ENCODE data around the gene ACSM3.
"Not testable (repeated sequence)": the region's sequence is repeated elsewhere in the genome, so short reads cannot be mapped to it uniquely, and the experiment has no call there.

The ACSM3 gene

GRCh38 chr16:20763461-20764232, at the start of gene ACSM3:
Gene ACSM3 (plus strand): TSS chr16:20764014. CDS start chr16:20770035, 6,021 bp downstream.
- peak; percentile 51 to 52 for DNase-seq

- not testable (repeated sequence) for DNase-seq
These were observed 46.1 kb upstream of the ACSM3 start for GRCh38 chr16:20717718-20718117.

DNA sequence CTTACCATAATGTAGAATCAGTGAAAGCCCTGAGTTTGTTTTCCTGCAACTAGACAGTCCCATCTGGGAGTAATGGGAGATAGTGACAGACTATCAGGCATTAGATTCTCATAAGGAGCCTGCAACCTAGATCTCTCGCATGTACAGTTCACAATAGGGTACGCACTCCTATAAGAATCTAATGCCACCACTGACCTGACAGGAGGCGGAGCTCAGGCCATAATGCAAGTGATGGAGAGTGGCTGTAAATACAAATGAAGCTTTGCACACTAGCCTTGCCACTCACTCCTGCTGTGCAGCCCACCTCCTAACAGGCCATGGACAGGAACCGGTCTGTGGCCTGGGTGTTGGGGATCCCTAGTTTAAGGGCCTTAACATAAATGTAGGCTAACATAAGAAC, 43.6 kb upstream of the ACSM3 start:
- DNase-seq, result no peak

DNA sequence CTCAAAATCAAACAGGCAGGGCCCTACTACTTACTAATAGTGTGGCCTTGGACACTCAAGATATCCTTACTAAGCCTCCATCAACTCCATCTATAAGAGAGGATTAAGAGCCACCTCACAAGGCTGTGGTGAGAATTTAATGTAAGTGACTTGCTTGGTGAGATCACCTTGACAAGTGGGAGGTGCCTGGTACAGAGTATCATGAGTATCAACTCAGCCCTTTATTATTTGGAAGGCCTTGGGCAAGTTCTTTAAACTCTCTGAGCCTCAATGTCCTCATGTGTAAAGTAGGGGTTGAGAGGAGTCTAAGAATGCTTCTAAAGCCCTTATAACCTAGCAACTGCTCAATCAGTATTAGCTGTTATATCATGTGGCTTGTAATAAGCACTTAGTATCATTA, 37.2 kb upstream of the ACSM3 start:
- no peak for DNase-seq

GRCh38 chr16:20727181-20727580, 36.6 kb upstream of the ACSM3 start:
- no peak for DNase-seq

- no peak for DNase-seq
These were observed 34.7 kb upstream of the ACSM3 start for GRCh38 chr16:20729141-20729540.

DNA sequence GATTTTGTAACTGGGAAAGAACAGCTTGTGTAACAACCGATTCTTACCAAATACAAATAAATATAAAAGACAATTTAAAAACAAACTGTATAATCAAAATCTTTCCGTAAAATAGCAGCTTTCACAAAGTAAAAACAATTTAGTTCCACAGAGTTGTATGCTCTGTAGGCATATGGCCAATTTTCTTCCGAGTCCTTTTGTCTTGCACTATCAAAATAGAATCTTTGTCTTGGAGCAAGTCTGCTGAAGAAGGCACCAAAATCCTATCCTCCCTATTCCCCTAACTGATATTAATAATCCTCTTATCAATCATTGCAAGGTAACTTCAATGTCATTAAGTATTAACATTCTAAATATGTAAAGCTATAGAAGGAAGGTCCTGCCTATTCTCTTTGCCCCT, 29.8 kb upstream of the ACSM3 start:
- no peak for DNase-seq

DNA sequence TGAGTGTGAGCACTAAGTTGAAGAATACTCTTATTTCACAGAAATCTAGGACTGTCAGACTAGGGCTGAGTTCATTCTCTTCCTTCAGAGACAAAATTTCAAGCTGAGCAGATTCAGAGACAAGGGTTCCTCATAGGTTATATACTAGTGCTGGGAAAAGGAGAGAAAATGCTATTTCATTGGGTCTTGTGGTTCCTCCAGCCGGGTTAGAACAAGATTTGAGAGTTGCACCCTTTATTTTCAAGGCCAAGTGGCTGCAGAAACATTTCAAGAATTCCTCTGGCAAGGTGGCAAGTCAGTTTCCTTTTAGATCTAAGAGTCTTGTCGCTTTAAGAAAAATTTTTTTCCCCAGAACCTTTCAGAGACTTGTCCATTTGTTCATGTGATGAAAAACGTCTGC, 29.0 kb upstream of the ACSM3 start:
- no peak for DNase-seq

DNA sequence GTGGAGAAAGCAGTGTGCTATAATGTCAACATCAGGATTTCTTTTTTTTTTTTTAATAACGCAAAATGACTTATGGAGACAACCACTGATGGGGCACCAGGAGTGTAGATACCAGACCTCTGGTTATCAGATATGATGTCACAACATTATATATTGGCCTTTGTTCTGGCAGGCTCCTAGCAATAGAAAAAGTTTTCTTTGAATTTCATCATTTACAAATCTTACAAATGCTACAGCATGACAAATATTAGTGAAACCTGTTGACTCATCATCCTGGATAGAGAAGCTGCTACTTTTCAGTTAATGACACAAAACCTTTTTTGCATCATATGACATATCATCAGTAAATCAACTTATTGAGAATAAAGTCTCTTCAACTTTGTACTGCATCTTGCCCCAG, 28.3 kb upstream of the ACSM3 start:
- no peak for DNase-seq

- DNase-seq, result no peak
These were observed 23.6 kb upstream of the ACSM3 start for GRCh38 chr16:20740007-20740883.

DNA sequence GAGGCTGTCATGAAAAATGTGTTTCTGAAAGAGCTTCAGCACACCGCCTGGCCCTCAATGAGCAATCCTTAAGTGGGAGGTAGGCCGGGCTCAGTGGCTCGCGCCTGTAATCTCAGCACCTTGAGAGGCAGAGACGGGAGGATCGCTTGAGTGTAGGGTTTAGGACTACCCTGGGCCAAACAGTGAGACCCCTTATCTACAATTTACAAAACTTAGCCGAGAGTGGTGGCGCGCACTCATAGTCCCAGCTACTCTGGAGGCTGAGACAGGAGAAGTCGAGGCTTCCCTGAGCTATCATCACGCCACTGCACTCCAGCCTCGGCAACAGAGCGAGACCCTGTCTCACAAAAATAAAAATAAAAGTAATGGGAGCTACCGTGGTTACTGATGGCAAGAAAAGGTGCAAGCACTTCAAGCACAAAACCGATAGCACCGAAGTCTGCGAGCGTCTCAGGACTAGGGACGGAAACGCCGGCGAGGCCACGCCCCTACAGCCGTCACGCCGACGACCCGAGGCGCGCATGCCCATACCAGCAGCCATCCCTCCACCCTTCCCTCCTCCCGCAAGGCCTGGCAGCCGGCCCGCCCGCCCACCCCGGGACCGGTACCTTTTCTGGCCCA, 22.8 kb upstream of the ACSM3 start:
- peak; percentile 87 for DNase-seq

DNA sequence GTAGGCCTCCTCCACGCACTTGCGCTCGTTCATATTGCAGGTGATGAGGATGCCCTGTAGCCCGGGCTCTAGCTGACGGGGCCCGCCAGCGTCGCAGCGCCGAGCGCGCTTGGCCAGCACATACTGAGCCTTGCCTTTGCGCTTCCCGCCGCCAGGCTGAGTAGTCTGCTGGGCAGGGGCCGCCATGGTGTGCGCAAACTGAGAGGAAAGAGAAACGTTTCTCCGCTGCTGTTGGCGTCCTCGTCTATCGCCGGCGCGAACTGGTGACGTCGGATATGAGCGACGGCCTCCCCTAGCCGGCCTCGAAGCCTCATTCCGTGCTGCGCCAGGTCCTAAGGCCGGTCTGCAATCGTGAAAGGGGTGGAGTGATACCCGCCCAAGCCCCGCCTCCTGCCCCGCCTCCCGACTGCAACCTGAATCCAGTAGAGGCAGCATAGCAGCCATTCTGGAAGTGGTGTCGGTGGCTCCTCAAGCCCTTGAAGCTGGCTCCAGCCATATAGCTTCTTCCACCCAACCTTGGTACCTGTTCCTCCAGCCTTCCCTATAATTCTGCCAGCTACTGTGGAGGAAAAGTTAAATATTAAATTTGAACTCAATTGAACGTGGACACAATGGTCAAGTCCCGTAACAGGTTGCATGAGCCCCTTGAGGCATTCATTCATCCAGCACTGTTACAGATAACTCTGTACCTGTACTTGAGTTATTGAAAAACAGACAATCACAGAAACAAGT, 22.1 kb upstream of the ACSM3 start, which contains the start of gene THUMPD1:
Gene THUMPD1 (minus strand): TSS at position 265 of the 732 bp plus-strand sequence. CDS start 79 bp downstream, at position 186.
- peak; percentile 97 to 99 for DNase-seq

DNA sequence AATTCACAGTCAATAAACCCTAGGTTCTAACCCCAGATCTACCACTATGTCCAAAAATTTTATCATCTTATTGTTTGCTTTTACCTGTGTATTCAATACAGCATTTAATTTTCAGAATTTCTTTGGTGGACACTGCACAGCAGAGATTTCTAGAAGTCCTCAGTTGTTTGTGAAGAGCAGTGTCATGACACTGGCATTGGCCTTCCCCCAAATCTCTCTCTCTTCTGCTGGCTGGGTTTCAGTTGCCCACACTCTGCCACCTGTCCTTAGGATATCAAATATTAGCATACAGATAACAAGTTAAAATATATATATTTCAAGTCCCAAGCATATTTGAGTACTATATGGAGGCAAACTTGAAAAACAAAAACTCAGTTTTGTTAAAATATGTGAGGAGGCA, 20.2 kb upstream of the ACSM3 start:
- no peak for DNase-seq

GRCh38 chr16:20744922-20745440, 18.8 kb upstream of the ACSM3 start:
- DNase-seq, result no peak

DNA sequence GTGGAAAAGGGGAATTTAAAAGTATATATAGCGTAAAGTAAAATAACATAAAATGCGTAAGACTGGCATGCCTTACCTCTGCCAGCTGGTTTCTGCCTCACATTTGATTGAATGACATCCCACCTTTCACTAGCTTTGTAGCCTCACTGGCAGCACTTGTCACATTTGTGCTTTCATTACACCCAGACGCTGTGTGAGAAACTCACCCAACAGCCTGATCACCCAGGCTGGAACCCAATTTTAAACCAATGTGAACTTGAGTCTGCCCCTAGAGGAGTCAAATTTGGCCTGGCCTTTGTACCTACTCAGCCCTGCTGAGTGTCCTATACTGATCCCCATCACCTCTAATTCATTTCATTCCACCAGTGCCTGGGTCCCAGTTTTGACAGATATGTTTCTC, 17.4 kb upstream of the ACSM3 start:
- no peak for DNase-seq

DNA sequence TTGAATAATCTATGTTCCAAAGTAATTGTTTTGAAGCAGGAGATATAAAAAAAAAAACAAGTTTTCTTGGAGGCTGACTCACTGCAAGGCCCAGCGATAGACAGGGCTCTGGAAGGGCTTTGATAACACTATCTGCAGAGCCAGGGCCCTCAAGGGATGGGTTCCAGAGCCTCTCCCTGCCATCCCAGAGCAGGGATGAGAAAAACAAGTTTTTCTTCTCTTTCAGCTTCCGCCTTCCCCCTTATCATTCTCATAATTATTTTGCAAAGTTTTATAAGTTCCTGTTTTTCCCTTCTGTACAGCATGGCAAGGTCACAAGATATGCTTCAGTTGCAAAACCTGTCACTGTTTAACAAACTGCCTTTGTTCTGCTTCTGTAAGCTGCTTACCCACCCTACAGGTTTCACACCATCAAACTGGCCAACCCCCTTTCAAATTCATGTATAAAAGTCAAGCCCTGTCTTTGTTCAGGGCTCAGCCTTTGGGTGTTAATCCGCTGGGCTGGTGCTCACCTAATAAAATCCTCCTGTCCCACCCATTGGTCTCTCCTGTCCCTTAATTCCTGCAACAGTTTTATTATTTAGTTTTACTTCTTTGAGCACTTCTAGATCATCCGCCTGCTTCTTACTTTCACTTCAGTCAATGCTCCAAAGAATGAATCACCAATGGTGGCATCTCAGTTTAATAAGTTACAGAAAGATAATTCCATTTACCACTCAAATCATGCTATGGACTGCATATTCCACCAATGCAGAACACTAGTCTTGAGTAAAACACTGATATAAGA, 16.6 kb upstream of the ACSM3 start:
- DNase-seq, result no peak

DNA sequence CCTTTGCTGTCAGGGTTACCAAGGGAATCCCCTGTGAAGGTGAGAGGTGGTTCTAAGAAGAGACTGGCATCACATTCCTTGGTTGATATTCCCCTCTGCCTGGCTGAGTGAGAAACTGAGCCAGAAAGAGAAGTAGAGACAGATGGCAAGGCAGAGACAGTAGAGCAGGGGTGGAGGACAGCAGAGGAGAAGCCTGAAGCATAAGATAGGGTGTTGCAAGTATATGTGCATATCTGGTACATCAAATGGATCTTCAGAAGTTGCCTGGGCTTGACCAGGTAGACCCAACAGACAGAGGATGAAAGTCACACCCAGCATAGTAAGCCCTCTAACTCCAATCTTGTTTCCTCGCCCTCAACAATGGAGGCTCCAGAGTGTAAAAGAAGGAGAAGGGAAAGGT, 14.3 kb upstream of the ACSM3 start:
- no peak for DNase-seq

- DNase-seq, result no peak
These were observed 13.3 kb upstream of the ACSM3 start for GRCh38 chr16:20750558-20750957.

- DNase-seq, result no peak
These were observed 10.1 kb upstream of the ACSM3 start for GRCh38 chr16:20753727-20754126.

GRCh38 chr16:20755238-20755637, 8.6 kb upstream of the ACSM3 start:
- DNase-seq, result no peak

DNA sequence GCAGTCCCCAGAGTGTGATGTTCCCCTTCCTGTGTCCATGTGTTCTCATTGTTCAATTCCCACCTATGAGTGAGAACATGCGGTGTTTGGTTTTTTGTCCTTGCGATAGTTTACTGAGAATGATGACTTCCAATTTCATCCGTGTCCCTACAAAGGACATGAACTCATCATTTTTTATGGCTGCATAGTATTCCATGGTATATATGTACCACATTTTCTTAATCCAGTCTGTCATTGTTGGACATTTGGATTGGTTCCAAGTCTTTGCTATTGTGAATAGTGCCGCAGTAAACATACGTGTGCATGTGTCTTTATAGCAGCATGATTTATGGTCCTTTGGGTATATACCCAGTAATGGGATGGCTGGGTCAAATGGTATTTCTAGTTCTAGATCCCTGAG, 8.0 kb upstream of the ACSM3 start:
- not testable (repeated sequence) for DNase-seq

GRCh38 chr16:20760346-20760745, 3.5 kb upstream of the ACSM3 start:
- DNase-seq, result no peak

All from activated CD4-positive, alpha-beta T cell treated with anti-CD3 and anti-CD28 coated beads, Interleukin-2, amount 50 U/mL, for 4 hours (primary cell).